Islet of Langerhans (tissue), 1 donor: ENCODE data around the gene TMEM229A.
"Not testable (repeated sequence)": the region's sequence is repeated elsewhere in the genome, so short reads cannot be mapped to it uniquely, and the experiment has no call there.

Experiments used
- FAIRE-seq: peaks from one replicate; lab custom pipeline; 2011; peaks lifted over from hg19 to GRCh38; lab: Jason Lieb, UNC

Gene TMEM229A

GRCh38 chr7:124031919-124032318 lies 948 bp downstream of the TMEM229A start:
- FAIRE-seq, result no peak

- FAIRE-seq, result no peak
These were observed 1.5 kb downstream of the TMEM229A start for GRCh38 chr7:124031406-124031805.

DNA sequence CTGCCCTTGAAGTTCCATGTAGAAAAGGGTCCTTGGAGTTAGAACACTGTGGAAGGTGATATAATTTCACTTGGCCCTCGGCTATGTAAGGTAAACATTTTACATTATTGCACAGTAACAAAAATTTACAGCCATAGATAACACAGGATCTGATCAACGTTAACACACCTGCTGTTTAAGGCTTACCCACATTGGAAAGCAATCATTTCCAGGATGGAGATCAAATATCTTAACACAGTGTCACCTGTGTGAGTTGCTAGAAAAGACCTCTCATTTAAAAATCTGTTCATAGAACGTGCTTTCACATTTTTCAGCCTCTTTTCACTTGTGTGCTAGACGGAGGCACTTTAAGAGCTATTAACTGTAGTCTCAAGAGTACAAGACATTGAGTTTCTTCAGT lies 1.9 kb downstream of the TMEM229A start:
- no peak for FAIRE-seq

GRCh38 chr7:124029396-124030188 lies 3.3 kb downstream of the TMEM229A start:
- FAIRE-seq, result no peak

DNA sequence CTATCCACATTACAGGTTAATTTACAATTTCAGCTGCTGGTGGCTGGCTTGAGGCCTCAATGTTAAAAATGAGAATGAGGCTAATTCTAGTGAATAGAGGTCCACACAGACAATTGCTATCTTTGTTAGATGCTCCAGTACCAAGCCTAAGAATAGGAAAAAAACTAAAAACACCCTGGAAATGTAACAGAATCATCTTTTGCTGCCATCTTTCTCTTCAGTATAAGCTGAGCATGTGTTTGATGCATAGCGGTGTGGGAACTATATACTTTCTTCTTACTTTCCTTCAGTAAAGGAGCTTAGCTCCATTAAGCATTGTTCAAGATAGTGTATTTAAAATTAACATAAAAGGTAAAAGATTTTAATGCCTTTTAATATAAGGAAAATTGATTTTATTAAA lies 5.6 kb downstream of the TMEM229A start:
- FAIRE-seq, result no peak

- FAIRE-seq, result not testable (repeated sequence)
These were observed 8.5 kb downstream of the TMEM229A start for GRCh38 chr7:124024329-124024728.

- FAIRE-seq, result no peak
These were observed 10.3 kb downstream of the TMEM229A start for GRCh38 chr7:124022551-124022950.

DNA sequence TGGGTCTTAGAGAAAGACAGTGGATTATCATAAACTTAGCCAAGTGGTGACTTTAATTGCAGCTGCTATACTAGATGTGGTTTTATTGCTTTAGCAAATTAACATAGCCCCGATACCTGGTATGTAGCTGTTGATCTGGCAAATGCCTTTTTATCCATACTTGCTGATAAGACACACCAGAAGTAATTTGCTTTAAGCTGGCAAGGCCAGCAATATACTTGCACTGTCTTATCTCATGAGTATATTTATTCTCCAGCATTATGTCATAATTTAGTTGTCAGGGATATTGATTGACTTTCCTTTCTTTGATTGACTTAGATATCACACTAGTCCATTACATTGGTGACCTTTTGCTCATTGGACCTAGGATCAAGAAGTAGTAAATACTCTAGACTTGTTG lies 12.8 kb downstream of the TMEM229A start:
- no peak for FAIRE-seq

- no peak for FAIRE-seq
These were observed 19.6 kb downstream of the TMEM229A start for GRCh38 chr7:124013306-124013705.

GRCh38 chr7:124012864-124013263 lies 20.0 kb downstream of the TMEM229A start:
- FAIRE-seq, result no peak

GRCh38 chr7:124009321-124009720 lies 23.5 kb downstream of the TMEM229A start:
- no peak for FAIRE-seq

- not testable (repeated sequence) for FAIRE-seq
These were observed 24.6 kb downstream of the TMEM229A start for GRCh38 chr7:124008296-124008695.

- no peak for FAIRE-seq
These were observed 33.2 kb downstream of the TMEM229A start for GRCh38 chr7:123999703-124000102.

GRCh38 chr7:123998921-123999320 lies 33.9 kb downstream of the TMEM229A start:
- FAIRE-seq, result no peak

- no peak for FAIRE-seq
These were observed 36.6 kb downstream of the TMEM229A start for GRCh38 chr7:123996327-123996625.

- no peak for FAIRE-seq
These were observed 37.1 kb downstream of the TMEM229A start for GRCh38 chr7:123995617-123996326.

GRCh38 chr7:123994449-123994848 lies 38.4 kb downstream of the TMEM229A start:
- FAIRE-seq, result no peak

- FAIRE-seq, result no peak
These were observed 38.9 kb downstream of the TMEM229A start for GRCh38 chr7:123993996-123994395.

DNA sequence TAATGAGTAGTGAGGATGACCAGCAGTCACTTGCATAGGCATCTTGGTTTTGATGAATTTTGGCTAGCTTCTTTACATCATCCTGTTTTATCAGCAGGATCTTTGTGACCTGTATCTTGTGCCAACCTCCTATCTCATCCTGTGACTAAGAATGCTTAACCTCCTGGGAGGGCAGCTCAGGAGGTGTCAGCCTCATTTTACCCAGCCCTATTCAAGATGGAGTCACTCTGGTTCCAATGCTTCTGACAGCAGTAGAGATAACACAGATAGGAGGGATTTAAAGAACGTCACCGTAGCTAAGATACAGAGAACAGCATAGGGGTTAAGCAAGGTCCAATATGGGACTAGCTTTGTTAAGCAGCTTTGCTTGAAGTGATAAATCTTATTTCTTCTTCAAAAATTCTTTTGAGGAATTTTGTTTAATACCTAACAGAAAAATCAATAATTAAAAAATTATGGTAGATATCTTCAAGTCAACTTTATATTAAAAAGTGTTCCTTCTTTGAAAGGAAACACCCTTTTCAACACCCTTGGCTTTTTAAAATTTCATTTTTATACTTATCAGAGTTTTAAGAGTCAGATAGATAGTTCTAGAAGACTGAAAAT lies 39.9 kb downstream of the TMEM229A start:
- FAIRE-seq, result no peak

DNA sequence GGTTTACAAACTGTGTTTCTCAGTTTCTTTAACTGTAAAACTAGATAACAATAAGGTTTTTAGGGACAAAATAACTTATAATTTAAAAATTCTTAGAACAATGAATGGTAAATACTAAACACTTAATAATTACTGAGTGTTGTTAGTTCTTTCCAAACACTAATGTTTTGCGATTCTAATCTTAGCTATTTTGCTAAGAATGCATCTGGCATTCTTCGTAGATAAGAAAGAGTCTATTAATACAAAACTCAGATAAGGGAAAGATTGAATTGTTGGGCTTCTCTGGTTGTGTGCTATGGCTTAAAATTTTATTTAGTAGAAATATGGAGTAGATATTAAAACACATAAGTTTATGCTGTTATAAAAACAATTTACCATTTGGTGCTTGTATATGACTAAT lies 45.4 kb downstream of the TMEM229A start:
- no peak for FAIRE-seq
